GM12878 (cell line): ENCODE data around the gene LILRB3. TPM values are rescaled to one million over a fixed set of nuclear protein-coding genes. Genes with fewer than 3 reads are reported as not detected.

Experiments used
- ATAC-seq: fragments of 200-7000 bp; cut with Tn5 transposase; 3 replicates; pipeline ENCODE4 v1.9.1; 2020; ENCODE audit warnings: mild to moderate bottlenecking, moderate library complexity
- BruUV-seq: library from RNA; stranded (reverse); fragments of 400-500 nt; replicated peaks from 2 replicates; lab custom pipeline; 2021; lab: Mats Ljungman, UMichigan
- CTCF ChIA-PET: fragments of 300-600 bp; sonication (Branson Sonifier 250); formaldehyde crosslinking; extraction: SDS; loops from one replicate; lab custom pipeline; 2021; ENCODE audit warnings: inconsistent platforms; lab: Yijun Ruan, JAX
- POLR2A ChIA-PET: fragments of 350-600 bp; formaldehyde crosslinking; extraction: SDS; loops from one replicate; lab custom pipeline; 2021; ENCODE audit warnings: inconsistent platforms; lab: Charles Lee
- RAD21 ChIA-PET: fragments of 300-600 bp; sonication (Branson Sonifier 250); formaldehyde crosslinking; loops from one replicate; lab custom pipeline; 2023; ENCODE audit warnings: antibody characterized with exemption; ENCODE audit not compliant: unreplicated experiment; lab: Charles Lee
- SMC1A ChIA-PET: fragments of 300-600 bp; sonication (Branson Sonifier 250); formaldehyde crosslinking; loops from one replicate; lab custom pipeline; 2023; ENCODE audit not compliant: unreplicated experiment, uncharacterized antibody; lab: Charles Lee
- DNase-seq: peaks from one replicate; pipeline ENCODE4 v3.0.0-alpha.2; 2011; ENCODE audit warnings: low read depth, low spot score
- FAIRE-seq: peaks from 3 replicates; lab custom pipeline; 2011; peaks lifted over from hg19 to GRCh38; lab: Jason Lieb, UNC
- H2AFZ ChIP-seq: 2 replicates; pipeline ENCODE4 v1.6.0; 2011; ENCODE audit warnings: low read depth, low read length, control low read depth; ENCODE audit not compliant: control insufficient read depth
- H3K27ac ChIP-seq: 2 replicates; pipeline ENCODE4 v1.5.1; 2011; ENCODE audit warnings: control low read depth; ENCODE audit not compliant: control insufficient read depth, insufficient read depth
- H3K27me3 ChIP-seq, 2 experiments: replicated peaks in 1 of 2; 2 replicates each; pipeline versions ENCODE4 v1.6.0 to v1.6.1; 2011; ENCODE audit warnings: low read length in 1 of 2; ENCODE audit not compliant: control insufficient read depth in 2 of 2, insufficient read depth in 2 of 2
- H3K36me3 ChIP-seq, 2 experiments: 2 replicates each; pipeline ENCODE4 v1.5.1; 2011; ENCODE audit warnings: low read length in 1 of 2; ENCODE audit not compliant: control insufficient read depth in 2 of 2, insufficient read depth in 2 of 2
- H3K4me1 ChIP-seq: 2 replicates; pipeline ENCODE4 v1.6.1; 2011; ENCODE audit warnings: mild to moderate bottlenecking, low read length, moderate library complexity, mixed read lengths; ENCODE audit not compliant: control insufficient read depth, insufficient read depth
- H3K4me2 ChIP-seq: 2 replicates; pipeline ENCODE4 v1.6.0; 2011; ENCODE audit warnings: control low read depth; ENCODE audit not compliant: control insufficient read depth, insufficient read depth
- H3K4me3 ChIP-seq: fragments of 200-600 bp; sonication (generic); 2 replicates; pipeline ENCODE4 v1.5.1; 2016
- H3K79me2 ChIP-seq: 2 replicates; pipeline ENCODE4 v1.6.0; 2011; ENCODE audit warnings: low read length; ENCODE audit not compliant: control insufficient read depth, insufficient read depth
- H3K9ac ChIP-seq: 2 replicates; pipeline ENCODE4 v1.8.0; 2011; ENCODE audit warnings: low read length, control low read depth, mixed read lengths; ENCODE audit not compliant: control insufficient read depth, insufficient read depth
- H3K9me3 ChIP-seq: replicated peaks from 3 replicates; pipeline ENCODE4 v1.5.1; 2011; ENCODE audit warnings: mild to moderate bottlenecking, low read length; ENCODE audit not compliant: control insufficient read depth, insufficient read depth
- H4K20me1 ChIP-seq: 2 replicates; pipeline ENCODE4 v1.6.0; 2011; ENCODE audit not compliant: control insufficient read depth, insufficient read depth
- BCL3 ChIP-seq: IDR thresholded peaks from 2 replicates; pipeline ENCODE4 v1.6.1; 2011; ENCODE audit warnings: borderline replicate concordance, low read depth, mild to moderate bottlenecking, moderate library complexity, low read length; ENCODE audit not compliant: insufficient read depth, poor library complexity, severe bottlenecking
- CBX3 ChIP-seq: fragments of 200-600 bp; sonication (generic); IDR thresholded peaks from 2 replicates; pipeline ENCODE4 v1.6.1; 2016; ENCODE audit warnings: low read depth, borderline replicate concordance
- CEBPB ChIP-seq, 2 experiments: fragments of 150-350 bp in 1 of 2; IDR thresholded peaks; 2 replicates each; pipeline ENCODE4 v1.6.1; 2012 to 2014; ENCODE audit warnings: low read depth in 2 of 2, low read length in 2 of 2, borderline replicate concordance in 1 of 2, inconsistent platforms in 1 of 2
- CHD1 ChIP-seq: IDR thresholded peaks from 2 replicates; pipeline ENCODE4 v1.6.1; 2012; ENCODE audit warnings: low read depth, low read length, improper control_type of control experiment
- CHD4 ChIP-seq: fragments of 200-600 bp; sonication (generic); IDR thresholded peaks from 2 replicates; pipeline ENCODE4 v1.6.1; 2016; ENCODE audit warnings: mild to moderate bottlenecking
- CREM ChIP-seq: IDR thresholded peaks from 2 replicates; pipeline ENCODE4 v1.6.1; 2014; ENCODE audit warnings: antibody characterized with exemption, low read depth
- DPF2 ChIP-seq: fragments of 450-650 bp; IDR thresholded peaks from 2 replicates; pipeline ENCODE4 v1.6.1; 2017; ENCODE audit warnings: mild to moderate bottlenecking
- GABPA ChIP-seq: IDR thresholded peaks from 2 replicates; pipeline ENCODE4 v1.6.1; 2014; ENCODE audit warnings: antibody characterized with exemption, low read depth, mild to moderate bottlenecking, inconsistent platforms
- NRF1 ChIP-seq: conservative IDR thresholded peaks from 2 replicates; pipeline ENCODE4 v1.6.1; 2011; ENCODE audit warnings: mild to moderate bottlenecking, low read depth, low read length, improper control_type of control experiment
- RB1 ChIP-seq: fragments of 450-650 bp; formaldehyde crosslinking; IDR thresholded peaks from 2 replicates; pipeline ENCODE4 v1.6.1; 2017; ENCODE audit warnings: mild to moderate bottlenecking, borderline replicate concordance
- RFX5 ChIP-seq: IDR thresholded peaks from 2 replicates; pipeline ENCODE4 v1.6.1; 2011; ENCODE audit warnings: low read depth, low read length, improper control_type of control experiment
- SMAD5 ChIP-seq: IDR thresholded peaks from 2 replicates; pipeline ENCODE4 v1.6.1; 2016; ENCODE audit warnings: antibody characterized with exemption, low read depth
- SMARCA5 ChIP-seq: fragments of 450-650 bp; IDR thresholded peaks from 2 replicates; pipeline ENCODE4 v1.6.1; 2017; ENCODE audit warnings: mild to moderate bottlenecking
- ZBTB4 ChIP-seq: fragments of 450-650 bp; formaldehyde crosslinking; IDR thresholded peaks from 2 replicates; pipeline ENCODE4 v1.4.0; 2022; ENCODE audit warnings: mild to moderate bottlenecking, moderate library complexity
- ZNF24 ChIP-seq: fragments of 450-650 bp; IDR thresholded peaks from 2 replicates; pipeline ENCODE4 v1.6.1; 2017; ENCODE audit warnings: antibody characterized with exemption, mild to moderate bottlenecking
- ZNF622 ChIP-seq: fragments of 450-650 bp; IDR thresholded peaks from 2 replicates; pipeline ENCODE4 v1.6.1; 2017; ENCODE audit warnings: mild to moderate bottlenecking, inconsistent platforms
- ZSCAN29 ChIP-seq: fragments of 450-650 bp; IDR thresholded peaks from 2 replicates; pipeline ENCODE4 v1.6.1; 2017; ENCODE audit warnings: mild to moderate bottlenecking, moderate library complexity
- WGBS: methylation state at CpG from one replicate; pipeline ENCODE4 v1.1.6; 2016; ENCODE audit warnings: low lambda C conversion rate; ENCODE audit not compliant: insufficient replicate concordance, insufficient coverage; ENCODE audit errors: missing lambda C conversion rate; 5-methylcytosine and 5-hydroxymethylcytosine counted together
- in situ Hi-C: fragments of 300-500 bp; cut with MboI; formaldehyde crosslinking; loops from 9 replicates; pipeline ENCODE4 v1.14.3; 2018; ENCODE audit warnings: mixed read lengths
- intact Hi-C: fragments of 100-400 bp; cut with micrococcal nuclease; formaldehyde crosslinking; loops from one replicate; pipeline ENCODE4 v1.14.2; 2022; ENCODE audit not compliant: unreplicated experiment
- polyA plus RNA-seq, 11 experiments: library from polyadenylated mRNA; depleted of rRNA in 4 of 11; unstranded in 6 of 11; stranded (reverse) in 5 of 11; fragments of >200 nt; fragmentation: Nextera tagmentation in 4 of 11; fragmentation: Illumina TruSeq in 1 of 11; extraction: Ambion mirVana in 4 of 11; extraction: Trizol in 1 of 11; gene quantifications; 1 replicate in 1 of 11; 2 replicates in 10 of 11; pipeline versions ENCODE4 v1.2.1 to v1.2.3, GENCODE V29; 2011 to 2016; ENCODE audit warnings: inconsistent platforms in 2 of 11, missing spikeins in 2 of 11, low read depth in 1 of 11
- total RNA-seq, 4 experiments: library from RNA; depleted of rRNA in 3 of 4; stranded (reverse); fragments of >200 nt in 3 of 4; fragmentation: Illumina TruSeq in 1 of 4; extraction: Trizol in 1 of 4; gene quantifications; 2 replicates each; pipeline versions ENCODE4 v1.2.1 to v1.2.3, GENCODE V29; 2013 to 2021

Gene LILRB3
- total and polyA plus RNA-seq, 10 of the 15 experiments (the other 5 are each of a cell fraction or from before 2014, with no cell fraction given): 0.04 to 1.1 (median 0.18) TPM; not detected in 1

- no peak for TF ChIP-seq ZBTB4 (CRISPR knock-in tag)
- no peak for TF ChIP-seq SMARCA5
- TF ChIP-seq ZNF622: no peak
- TF ChIP-seq, all 136 proteins: peak for 0
Measured at GRCh38 chr19:54271106-54271505, 48.3 kb upstream of the LILRB3 start (continued).

GRCh38 chr19:54268936-54269335 lies 46.1 kb upstream of the LILRB3 start:
- ChIA-PET SMC1A (interaction anchor here (3.7 kb wide), 1 partner anchor 120 kb away, joined by 12 read pairs; no protein-coding TSS in a partner anchor), RAD21 (interaction anchor here (4.4 kb wide), 1 partner anchor 122 kb away, joined by 22 read pairs; no protein-coding TSS in a partner anchor), CTCF (interaction anchor here (7.1 kb wide), 1 partner anchor 121 kb away, joined by 60 read pairs; no protein-coding TSS in a partner anchor), POLR2A (no interaction called here)
- Histone ChIP-seq H3K27ac (no peak overlapping the region), H4K20me1 (no peaks in the 10 kb centered on the region), H2AFZ (no peak overlapping the region), H3K9ac (no peak overlapping the region), H3K79me2 (no peaks in the 10 kb centered on the region), H3K4me2 (no peak overlapping the region), H3K27me3 (peaks cover 0 to 3% of the 10 kb centered on the region in 2 experiments; a peak in 1 of 4 replicates), H3K4me3 (no peak overlapping the region), H3K9me3 (no peaks in the 10 kb centered on the region; the same call in 2 of the 3 replicates), H3K36me3 (no peaks in the 10 kb centered on the region), H3K4me1 (no peaks in the 10 kb centered on the region)
- DNase-seq: no peak
- intact Hi-C loops: no loop called here
- TF ChIP-seq ZNF24 (no peak), BCL3 (no peak), CHD1 (no peak), CHD4 (no peak), GABPA (no peak), NRF1 (no peak), CEBPB (IDR thresholded peaks at IDR 0.05; ENCODE audit: borderline replicate concordance in 1 of 2, low read depth in 2 of 2, low read length in 2 of 2) (no peak), SMAD5 (no peak), CBX3 (no peak), ZSCAN29 (no peak), RB1 (no peak), CREM (no peak), RFX5 (no peak), DPF2 (no peak)
- WGBS: 0% methylated on average over 2 of the region's 2 CpGs
- no TSS peak for BruUV-seq
- no peak for ATAC-seq
- in situ Hi-C loops: no loop called here
- FAIRE-seq: no peak
